Gastrocnemius medialis (tissue), 4 donors: ENCODE measurements around the gene PMVK.

Experiments used
- CTCF ChIP-seq, 5 experiments: fragments of 450-650 bp in 3 of 5; fragments of 200-600 bp in 2 of 5; sonication (generic) in 2 of 5; IDR thresholded peaks in 4 of 5; conservative IDR thresholded peaks in 1 of 5; 1 replicate in 4 of 5; 2 replicates in 1 of 5; pipeline ENCODE4 v1.5.1; 2016 to 2019; ENCODE audit warnings: antibody characterized with exemption in 5 of 5, mild to moderate bottlenecking in 3 of 5, moderate library complexity in 3 of 5
- POLR2A ChIP-seq, 2 donors: fragments of 450-650 bp; IDR thresholded peaks; one replicate each; pipeline ENCODE4 v1.6.1; 2017; ENCODE audit warnings: antibody characterized with exemption in 2 of 2, mild to moderate bottlenecking in 2 of 2, moderate library complexity in 2 of 2

DNA sequence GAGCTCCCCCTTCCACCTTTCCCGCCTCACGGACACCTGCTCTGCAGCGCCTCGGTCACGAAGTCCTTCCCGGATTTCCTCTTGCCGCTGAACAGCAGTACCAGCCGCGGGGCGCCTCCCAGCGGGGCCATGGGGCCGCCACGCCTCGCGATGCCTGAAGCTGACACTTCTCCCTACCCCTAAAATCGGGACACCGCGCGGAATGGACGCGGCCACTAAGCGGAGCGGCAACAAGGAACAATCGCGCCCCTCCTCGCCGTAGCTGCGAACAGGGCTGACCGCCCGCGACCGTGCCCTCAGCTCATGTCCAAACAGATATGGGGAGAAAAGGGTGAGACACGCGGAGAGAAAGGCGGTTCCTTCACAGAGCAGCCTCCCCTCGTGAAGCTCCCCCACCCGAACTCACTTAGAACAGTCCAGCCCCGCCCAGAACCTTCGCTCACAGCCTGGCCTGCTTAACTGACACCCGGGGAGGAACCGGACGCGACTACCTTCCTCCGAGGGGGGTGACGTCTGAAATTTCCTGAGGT is at the start of gene PMVK:
- peak in 1 of 2 donors; percentile 30 for TF ChIP-seq POLR2A (IDR thresholded peaks at IDR 0.05)
- TF ChIP-seq CTCF (IDR thresholded peaks at IDR 0.05 in 4 of 5, conservative IDR thresholded peaks at IDR 0.05 in 1 of 5) = peak in 3 of 5 experiments; percentile 36 to 55 (median 42)
